Measurements from ENCODE around the gene ADSS1. TPM values are rescaled to one million over a fixed set of nuclear protein-coding genes. Genes with fewer than 3 reads are reported as not detected.

Gene ADSS1
- polyA plus RNA-seq, 4 donors, result 3.6 to 12.7 (median 6.3) TPM

DNA sequence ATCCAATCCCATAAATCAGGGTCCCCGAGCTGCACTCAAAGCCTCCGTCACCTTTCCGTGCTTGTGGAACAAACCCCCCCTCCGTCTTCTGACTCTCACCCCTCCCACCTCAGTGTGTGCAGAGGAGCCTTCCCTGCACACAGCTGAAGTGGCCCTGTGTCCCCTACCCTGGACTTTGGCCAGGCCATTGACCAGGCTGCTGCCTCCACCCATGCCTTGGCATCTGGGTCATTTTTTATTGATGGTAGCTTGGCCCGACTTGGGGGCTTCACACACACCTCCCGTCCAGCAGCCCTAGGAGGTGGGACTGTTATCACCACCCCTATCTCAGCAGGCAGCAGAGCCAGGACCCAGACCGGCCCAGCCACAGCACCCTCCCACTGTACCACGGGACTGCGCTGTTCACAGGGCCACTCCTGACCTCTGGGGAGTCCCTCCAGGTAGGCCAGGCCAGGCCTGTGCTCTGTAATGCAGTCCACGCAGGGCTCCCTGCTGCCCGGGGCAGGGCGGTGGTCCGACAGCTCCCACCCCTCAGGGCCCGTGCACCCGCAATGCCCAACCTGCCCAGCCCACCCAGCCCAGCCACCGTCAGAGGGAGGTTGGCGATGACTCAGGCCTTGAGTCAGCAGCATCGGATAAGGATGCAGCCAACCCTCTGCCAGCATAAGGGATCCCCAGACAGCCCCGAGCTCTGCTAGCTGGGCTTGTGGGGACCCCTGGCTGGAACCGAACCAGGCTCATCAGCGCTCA, 43.8 kb upstream of the ADSS1 start:
- no peak overlapping the region for H3K4me3 ChIP-seq (ENCODE audit: low read depth in 1 of 3, low read length in 3 of 3)
- WGBS, 3 donors, result 41 to 69% (median 50%) methylated on average over 19 to 21 of the region's 21 CpGs
- peaks cover 11 to 70% (median 31%) of the 10 kb centered on the region in 3 donors for H3K4me1 ChIP-seq (ENCODE audit: control insufficient read depth in 3 of 3, insufficient read depth in 2 of 3, low read depth in 1 of 3, low read length in 2 of 3)
- H3K27ac ChIP-seq (ENCODE audit: low read depth in 1 of 3, low read length in 2 of 3), result peak overlapping the region; percentile 88 to 95 (median 94)
- no peaks in the 10 kb centered on the region for H3K9me3 ChIP-seq (ENCODE audit: control insufficient read depth in 2 of 2, insufficient read depth in 1 of 2, low read depth in 1 of 2, low read length in 1 of 2)
- DNase-seq (peak; percentile 61 to 78), FAIRE-seq (no peak)
- no peaks in the 10 kb centered on the region for H3K36me3 ChIP-seq (ENCODE audit: control insufficient read depth in 3 of 3, insufficient read depth in 2 of 3, low read depth in 1 of 3, low read length in 3 of 3)
- H3K27me3 ChIP-seq (ENCODE audit: control insufficient read depth in 3 of 3, insufficient read depth in 3 of 3, low read length in 3 of 3), result no peaks in the 10 kb centered on the region

DNA sequence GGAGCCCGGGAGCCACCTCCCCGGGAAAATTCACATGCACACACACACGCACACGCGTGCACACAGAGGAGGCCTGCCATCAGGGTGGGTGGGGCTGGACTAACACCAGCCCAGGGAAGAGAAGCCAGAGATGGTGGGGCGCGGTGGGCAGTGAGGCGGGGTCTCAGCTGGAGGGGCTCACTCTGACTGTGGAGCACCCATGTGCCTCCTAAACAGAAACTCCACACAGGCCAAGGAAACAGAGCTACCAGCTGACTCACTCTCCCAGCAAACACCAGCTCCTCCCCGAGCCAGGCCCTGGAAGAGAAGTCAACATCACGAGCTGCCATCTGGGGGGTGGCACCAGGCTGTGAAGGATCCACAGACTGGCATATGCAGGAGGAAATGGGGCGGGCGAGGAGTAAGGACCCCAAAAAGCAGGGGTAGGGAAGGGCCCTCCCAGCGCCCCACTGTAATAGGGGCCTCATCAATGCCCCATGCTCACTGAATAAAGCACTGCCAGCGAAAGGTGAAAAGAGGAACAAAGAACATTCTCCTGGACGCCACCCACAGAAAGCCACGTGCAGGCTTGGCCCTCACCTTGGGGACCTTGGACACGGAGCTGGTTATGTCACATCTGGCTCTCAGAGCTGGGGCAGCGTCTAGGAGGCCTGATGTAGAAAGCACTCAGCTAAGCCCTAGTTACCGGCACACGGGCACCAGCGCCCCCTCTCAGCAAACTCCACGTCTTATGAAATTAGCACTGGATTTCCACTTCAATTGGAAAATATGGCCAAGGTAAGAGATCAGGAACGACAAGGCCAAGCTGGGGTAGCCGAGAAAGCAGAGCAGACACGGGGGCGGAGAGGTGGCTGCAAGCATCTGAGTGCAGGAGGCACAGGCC, 43.0 kb upstream of the ADSS1 start:
- 28 to 49% (median 45%) methylated on average over 26 of the region's 26 CpGs for WGBS, 3 donors
- Histone ChIP-seq H3K9me3 (ENCODE audit: control insufficient read depth in 2 of 2, insufficient read depth in 1 of 2, low read depth in 1 of 2, low read length in 1 of 2) (no peaks in the 10 kb centered on the region), H3K4me3 (ENCODE audit: low read depth in 1 of 3, low read length in 3 of 3) (peak overlapping the region in 1 of 3 donors; percentile 1), H3K4me1 (ENCODE audit: control insufficient read depth in 3 of 3, insufficient read depth in 2 of 3, low read depth in 1 of 3, low read length in 2 of 3) (peaks cover 11 to 70% (median 31%) of the 10 kb centered on the region in 3 donors), H3K27me3 (ENCODE audit: control insufficient read depth in 3 of 3, insufficient read depth in 3 of 3, low read length in 3 of 3) (no peaks in the 10 kb centered on the region), H3K27ac (ENCODE audit: low read depth in 1 of 3, low read length in 2 of 3) (peak overlapping the region; percentile 88 to 95 (median 94)), H3K36me3 (ENCODE audit: control insufficient read depth in 3 of 3, insufficient read depth in 2 of 3, low read depth in 1 of 3, low read length in 3 of 3) (no peaks in the 10 kb centered on the region)
- no peak for FAIRE-seq
- DNase-seq, result peak; percentile 71 to 87

DNA sequence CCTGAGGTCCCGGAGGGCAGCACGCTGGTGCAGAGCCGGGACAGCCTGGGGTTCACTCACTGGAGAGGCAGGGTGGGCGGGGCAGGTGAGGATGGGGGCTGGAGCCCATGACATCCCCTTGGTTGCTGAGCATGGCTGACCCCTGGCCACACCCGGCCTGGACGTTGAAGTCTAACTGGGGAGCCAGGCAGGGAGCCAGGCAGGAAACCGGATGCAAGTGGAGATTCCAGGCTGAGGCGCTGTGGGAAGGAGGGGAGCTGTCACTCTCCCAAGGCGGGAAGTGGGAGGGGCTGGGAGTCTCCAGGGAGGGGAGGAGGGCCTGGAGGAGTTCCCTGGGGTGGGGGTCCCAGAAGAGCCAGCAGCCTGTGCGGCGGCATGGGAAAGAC, 42.3 kb upstream of the ADSS1 start:
- peaks cover 14 to 66% (median 31%) of the 10 kb centered on the region in 3 donors for H3K4me1 ChIP-seq (ENCODE audit: control insufficient read depth in 3 of 3, insufficient read depth in 2 of 3, low read depth in 1 of 3, low read length in 2 of 3)
- H3K27me3 ChIP-seq (ENCODE audit: control insufficient read depth in 3 of 3, insufficient read depth in 3 of 3, low read length in 3 of 3), result no peaks in the 10 kb centered on the region
- FAIRE-seq (no peak), DNase-seq (peak; percentile 71 to 85)
- peak overlapping the region; percentile 88 to 95 (median 94) for H3K27ac ChIP-seq (ENCODE audit: low read depth in 1 of 3, low read length in 2 of 3)
- H3K9me3 ChIP-seq (ENCODE audit: control insufficient read depth in 2 of 2, insufficient read depth in 1 of 2, low read depth in 1 of 2, low read length in 1 of 2), result no peaks in the 10 kb centered on the region
- H3K36me3 ChIP-seq (ENCODE audit: control insufficient read depth in 3 of 3, insufficient read depth in 2 of 3, low read depth in 1 of 3, low read length in 3 of 3), result no peaks in the 10 kb centered on the region
- peak overlapping the region in 1 of 3 donors; percentile 35 for H3K4me3 ChIP-seq (ENCODE audit: low read depth in 1 of 3, low read length in 3 of 3)
- 22 to 34% (median 25%) methylated on average over 11 of the region's 11 CpGs for WGBS, 3 donors

DNA sequence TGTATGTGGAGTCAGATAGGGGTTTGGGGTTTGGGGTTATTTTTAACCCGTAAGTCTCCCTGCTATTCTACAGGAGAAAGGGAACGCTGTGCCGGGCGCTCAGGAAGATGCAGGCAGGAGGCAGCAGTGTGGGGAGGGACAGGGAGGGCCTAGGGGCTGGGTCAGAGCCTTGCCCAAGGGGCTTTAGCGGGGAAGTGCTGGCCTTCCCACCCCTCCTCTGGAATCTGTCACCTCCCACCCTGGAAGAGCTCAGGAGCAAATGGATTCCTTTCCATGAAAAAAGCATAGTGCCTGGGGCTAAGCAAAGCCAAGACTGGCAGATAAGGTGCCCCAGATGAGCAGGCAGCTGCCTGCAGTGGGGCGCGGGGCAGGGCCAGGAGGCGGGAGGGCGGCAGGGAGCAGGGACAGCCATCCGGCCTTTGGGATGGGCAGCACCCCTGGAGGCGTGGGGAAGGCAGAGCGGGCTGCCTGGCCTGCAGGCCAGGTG, 41.9 kb upstream of the ADSS1 start:
- DNase-seq (no peak), FAIRE-seq (no peak)
- Histone ChIP-seq H3K36me3 (ENCODE audit: control insufficient read depth in 3 of 3, insufficient read depth in 2 of 3, low read depth in 1 of 3, low read length in 3 of 3) (no peaks in the 10 kb centered on the region), H3K27me3 (ENCODE audit: control insufficient read depth in 3 of 3, insufficient read depth in 3 of 3, low read length in 3 of 3) (no peaks in the 10 kb centered on the region), H3K9me3 (ENCODE audit: control insufficient read depth in 2 of 2, insufficient read depth in 1 of 2, low read depth in 1 of 2, low read length in 1 of 2) (no peaks in the 10 kb centered on the region), H3K4me3 (ENCODE audit: low read depth in 1 of 3, low read length in 3 of 3) (peak overlapping the region in 1 of 3 donors; percentile 35), H3K27ac (ENCODE audit: low read depth in 1 of 3, low read length in 2 of 3) (peak overlapping the region; percentile 88 to 95 (median 94)), H3K4me1 (ENCODE audit: control insufficient read depth in 3 of 3, insufficient read depth in 2 of 3, low read depth in 1 of 3, low read length in 2 of 3) (peaks cover 14 to 66% (median 31%) of the 10 kb centered on the region in 3 donors)
- 26 to 58% (median 45%) methylated on average over 12 of the region's 12 CpGs for WGBS, 3 donors

DNA sequence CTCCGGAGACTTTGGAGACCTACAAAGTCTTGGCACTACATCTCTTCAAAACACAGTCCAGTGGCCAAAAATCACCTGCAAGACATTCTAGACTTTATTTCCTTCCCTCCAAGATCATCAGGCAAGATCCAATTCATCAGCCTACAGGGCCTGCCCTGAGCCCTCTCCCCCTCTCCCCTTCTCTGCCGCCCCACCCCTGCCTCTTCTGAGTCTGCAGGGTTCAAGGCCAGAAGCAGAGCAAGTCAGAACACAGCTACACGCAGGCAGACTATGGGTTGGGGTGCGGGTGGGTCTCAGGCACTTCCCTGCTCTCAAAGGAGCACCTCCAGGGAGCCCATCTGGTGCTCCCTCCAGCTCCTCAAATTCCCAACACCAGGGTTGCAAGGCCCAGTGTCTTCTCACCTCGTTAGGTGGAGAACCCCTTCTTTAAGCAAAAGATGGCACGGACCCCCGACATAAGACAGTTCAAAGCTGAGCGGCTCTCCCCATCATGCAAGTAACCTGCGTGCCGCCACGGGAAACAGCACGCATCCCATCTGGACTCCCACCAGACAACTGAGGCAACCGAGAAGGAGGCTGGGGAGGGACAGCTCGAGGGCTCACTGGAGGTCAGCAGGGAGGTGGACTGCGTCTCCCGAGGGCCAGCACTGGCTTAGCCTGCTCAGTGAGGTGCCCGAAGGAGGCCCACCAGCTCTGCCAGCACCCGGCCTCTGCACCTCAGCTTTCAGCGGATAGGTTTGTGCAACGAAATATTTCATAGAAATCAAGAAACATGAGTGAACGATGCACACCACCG, 40.2 kb upstream of the ADSS1 start:
- no peak for FAIRE-seq

DNA sequence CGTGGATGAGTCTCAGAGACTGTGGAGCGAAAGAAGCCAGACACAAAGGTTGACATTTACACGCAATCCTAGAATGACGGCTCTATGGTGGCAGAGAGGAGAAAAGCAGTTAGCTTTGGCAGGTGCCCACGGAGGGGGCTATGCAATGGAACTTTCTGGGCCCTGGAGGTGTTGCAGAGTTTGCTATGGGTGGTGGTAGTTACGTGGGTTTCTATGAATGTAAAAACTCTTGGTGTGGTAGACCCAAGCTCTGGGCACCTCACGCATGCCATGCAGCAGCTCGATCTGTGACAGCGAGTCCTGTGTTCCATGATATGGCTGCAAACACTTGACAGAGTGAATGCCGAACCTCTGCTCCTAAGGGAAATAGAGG, 39.6 kb upstream of the ADSS1 start:
- Histone ChIP-seq H3K4me1 (ENCODE audit: control insufficient read depth in 3 of 3, insufficient read depth in 2 of 3, low read depth in 1 of 3, low read length in 2 of 3) (peaks cover 11 to 68% (median 25%) of the 10 kb centered on the region in 3 donors), H3K36me3 (ENCODE audit: control insufficient read depth in 3 of 3, insufficient read depth in 2 of 3, low read depth in 1 of 3, low read length in 3 of 3) (no peaks in the 10 kb centered on the region), H3K27ac (ENCODE audit: low read depth in 1 of 3, low read length in 2 of 3) (peak overlapping the region in 1 of 3 donors; percentile 46), H3K9me3 (ENCODE audit: control insufficient read depth in 2 of 2, insufficient read depth in 1 of 2, low read depth in 1 of 2, low read length in 1 of 2) (no peaks in the 10 kb centered on the region), H3K4me3 (ENCODE audit: low read depth in 1 of 3, low read length in 3 of 3) (no peak overlapping the region), H3K27me3 (ENCODE audit: control insufficient read depth in 3 of 3, insufficient read depth in 3 of 3, low read length in 3 of 3) (no peaks in the 10 kb centered on the region)
- WGBS, 3 donors, result 93 to 96% (median 94%) methylated on average over 10 of the region's 10 CpGs
- DNase-seq (no peak), FAIRE-seq (no peak)

More for the DNA sequence above, 40.2 kb upstream of the ADSS1 start:
- Histone ChIP-seq H3K4me3 (ENCODE audit: low read depth in 1 of 3, low read length in 3 of 3) (no peak overlapping the region), H3K4me1 (ENCODE audit: control insufficient read depth in 3 of 3, insufficient read depth in 2 of 3, low read depth in 1 of 3, low read length in 2 of 3) (peaks cover 11 to 71% (median 27%) of the 10 kb centered on the region in 3 donors), H3K36me3 (ENCODE audit: control insufficient read depth in 3 of 3, insufficient read depth in 2 of 3, low read depth in 1 of 3, low read length in 3 of 3) (no peaks in the 10 kb centered on the region), H3K9me3 (ENCODE audit: control insufficient read depth in 2 of 2, insufficient read depth in 1 of 2, low read depth in 1 of 2, low read length in 1 of 2) (no peaks in the 10 kb centered on the region), H3K27ac (ENCODE audit: low read depth in 1 of 3, low read length in 2 of 3) (no peak overlapping the region), H3K27me3 (ENCODE audit: control insufficient read depth in 3 of 3, insufficient read depth in 3 of 3, low read length in 3 of 3) (no peaks in the 10 kb centered on the region)
- WGBS, 3 donors, result 86 to 89% (median 88%) methylated on average over 22 of the region's 22 CpGs
- no peak for DNase-seq

DNA sequence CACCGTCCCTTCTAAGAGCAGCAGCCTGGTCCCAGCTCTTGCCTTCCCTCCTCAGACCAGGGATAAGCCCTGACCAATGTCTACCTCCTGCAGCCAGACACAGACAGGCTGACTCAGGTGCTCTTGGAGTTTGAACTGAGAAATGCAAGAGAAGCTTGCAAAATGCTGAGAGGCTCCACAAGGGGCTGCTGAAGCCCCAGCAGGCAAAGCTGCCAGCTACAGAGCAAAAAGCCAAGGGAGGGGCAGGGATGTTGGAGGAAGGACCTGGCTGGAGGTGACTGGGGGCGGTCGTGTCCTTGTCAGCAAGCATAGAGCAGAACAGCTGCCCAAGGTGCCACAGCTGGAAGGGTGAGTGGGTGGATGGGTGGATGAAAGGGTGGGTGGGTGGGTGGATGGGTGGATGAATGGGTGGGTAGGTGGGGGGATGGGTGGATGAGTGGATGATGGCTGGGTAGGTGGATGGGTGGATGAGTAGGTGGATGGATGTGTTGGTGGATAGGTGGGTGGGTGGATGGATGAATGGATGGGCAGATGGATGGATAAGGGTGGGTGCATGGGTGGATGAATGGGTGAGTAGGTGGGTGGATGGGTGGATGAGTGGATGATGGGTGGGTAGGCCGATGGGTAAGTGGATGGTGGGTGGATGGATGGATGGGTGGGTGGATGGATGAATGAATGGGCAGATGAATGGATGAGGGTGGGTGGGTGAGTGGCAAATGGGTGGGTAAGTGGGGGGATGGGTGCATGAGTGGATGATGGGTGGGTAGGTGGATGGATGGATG, 38.6 kb upstream of the ADSS1 start:
- Histone ChIP-seq H3K4me1 (ENCODE audit: control insufficient read depth in 3 of 3, insufficient read depth in 2 of 3, low read depth in 1 of 3, low read length in 2 of 3) (peaks cover 8 to 61% (median 22%) of the 10 kb centered on the region in 3 donors), H3K27ac (ENCODE audit: low read depth in 1 of 3, low read length in 2 of 3) (peak overlapping the region in 2 of 3 donors; percentile 46 to 49), H3K4me3 (ENCODE audit: low read depth in 1 of 3, low read length in 3 of 3) (no peak overlapping the region), H3K36me3 (ENCODE audit: control insufficient read depth in 3 of 3, insufficient read depth in 2 of 3, low read depth in 1 of 3, low read length in 3 of 3) (no peaks in the 10 kb centered on the region), H3K27me3 (ENCODE audit: control insufficient read depth in 3 of 3, insufficient read depth in 3 of 3, low read length in 3 of 3) (no peaks in the 10 kb centered on the region), H3K9me3 (ENCODE audit: control insufficient read depth in 2 of 2, insufficient read depth in 1 of 2, low read depth in 1 of 2, low read length in 1 of 2) (no peaks in the 10 kb centered on the region)
- FAIRE-seq, result no peak
- 65 to 67% (median 66%) methylated on average over 4 of the region's 4 CpGs for WGBS, 3 donors
- peak; percentile 53 to 82 for DNase-seq

All from small intestine (tissue), 7 donors.